H1 (cell line): ENCODE data around the gene DAGLA. TPM values are rescaled to one million over a fixed set of nuclear protein-coding genes. Genes with fewer than 3 reads are reported as not detected.

ENCODE experiments used
- KDM5A ChIP-seq: fragments of 200-600 bp; IDR thresholded peaks from 2 replicates; pipeline ENCODE4 v1.7.1; 2012; ENCODE audit warnings: mild to moderate bottlenecking, low read length, inconsistent platforms, mixed read lengths
- YY1 ChIP-seq: IDR thresholded peaks from 2 replicates; pipeline ENCODE4 v1.6.1; 2011; ENCODE audit warnings: low read depth, mild to moderate bottlenecking, low read length
- polyA plus RNA-seq, 7 experiments: library from polyadenylated mRNA; depleted of rRNA in 3 of 7; stranded (reverse) in 5 of 7; unstranded in 2 of 7; fragments of >200 nt in 5 of 7; fragments of 200-250 nt in 2 of 7; gene quantifications; 1 replicate in 5 of 7; 2 replicates in 1 of 7; 4 replicates in 1 of 7; pipeline versions ENCODE4 v1.2.1 to v1.2.3, GENCODE V29; 2011 to 2013; ENCODE audit warnings: missing spikeins in 2 of 7, mixed read lengths in 2 of 7
- total RNA-seq: library from RNA; stranded (reverse); fragmentation: NEBNext Ultra II Directional; extraction: Animal tissue kit (Norgen Biotek cat#: 25700); gene quantifications from 2 replicates; pipeline ENCODE4 v1.2.1, GENCODE V29; 2021

The DAGLA gene
- total and polyA plus RNA-seq, 2 of the 8 experiments (the other 6 are each of a cell fraction or from before 2014, with no cell fraction given), result 3.6 to 6.6 TPM

DNA sequence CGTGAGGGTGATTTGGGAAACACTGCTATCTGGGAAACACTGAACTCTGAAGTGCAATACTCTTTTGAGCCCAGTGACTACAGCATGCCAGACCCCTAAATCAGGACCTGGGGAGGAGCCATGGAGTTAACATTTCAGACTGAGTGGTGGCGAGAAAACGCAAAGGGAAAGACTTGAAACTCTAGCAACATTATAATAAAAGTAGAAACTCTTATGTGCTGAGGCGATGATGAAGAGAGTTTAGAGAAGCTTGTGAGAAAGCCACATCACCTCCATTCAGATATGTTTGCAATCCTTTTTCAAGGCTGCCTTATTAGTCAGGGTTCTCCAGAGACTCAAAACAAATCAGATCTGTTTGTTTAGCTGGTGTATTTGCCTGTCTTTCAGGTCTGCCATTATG, 114.4 kb downstream of the DAGLA start (continued):
- TF ChIP-seq KDM5A, result no peak
- no peak for TF ChIP-seq YY1
